ENCODE measurements around the gene FOXK1.

FOXK1 gene

GRCh38 chr7:4764402-4765007 is 82.4 kb downstream of the FOXK1 start:
- Histone ChIP-seq H3K4me3 (ENCODE audit: low read length) (no peak overlapping the region), H3K27me3 (ENCODE audit: control insufficient read depth, insufficient read depth, low read length) (no peaks in the 10 kb centered on the region), H3K4me1 (ENCODE audit: control insufficient read depth, insufficient read depth, low read length) (peaks cover 9% of the 10 kb centered on the region), H3K4me2 (ENCODE audit: low read length) (no peak overlapping the region), H3K9ac (ENCODE audit: low read depth, low read length) (no peak overlapping the region), H3K36me3 (ENCODE audit: insufficient read depth, low read length) (peaks cover 69% of the 10 kb centered on the region), H3K9me3 (replicated peaks; ENCODE audit: low read length) (no peaks in the 10 kb centered on the region)

- H3K36me3 ChIP-seq (ENCODE audit: insufficient read depth, low read length): peaks cover 57% of the 10 kb centered on the region
- H3K9ac ChIP-seq (ENCODE audit: low read depth, low read length): no peak overlapping the region
- H3K4me2 ChIP-seq (ENCODE audit: low read length): no peak overlapping the region
- H3K27me3 ChIP-seq (ENCODE audit: control insufficient read depth, insufficient read depth, low read length): no peaks in the 10 kb centered on the region
- H3K9me3 ChIP-seq (replicated peaks; ENCODE audit: low read length): no peaks in the 10 kb centered on the region
- H3K4me1 ChIP-seq (ENCODE audit: control insufficient read depth, insufficient read depth, low read length): peaks cover 9% of the 10 kb centered on the region
- no peak overlapping the region for H3K4me3 ChIP-seq (ENCODE audit: low read length)
These were observed 83.8 kb downstream of the FOXK1 start for GRCh38 chr7:4765776-4766490.

GRCh38 chr7:4766666-4767519 is 84.8 kb downstream of the FOXK1 start:
- Histone ChIP-seq H3K36me3 (ENCODE audit: insufficient read depth, low read length) (peaks cover 49% of the 10 kb centered on the region), H3K9ac (ENCODE audit: low read depth, low read length) (no peak overlapping the region), H3K27me3 (ENCODE audit: control insufficient read depth, insufficient read depth, low read length) (no peaks in the 10 kb centered on the region)

GRCh38 chr7:4768597-4769569 is 86.8 kb downstream of the FOXK1 start:
- H3K36me3 ChIP-seq (ENCODE audit: insufficient read depth, low read length): peaks cover 33% of the 10 kb centered on the region
- peak overlapping the region; percentile 58 for H3K9ac ChIP-seq (ENCODE audit: low read depth, low read length)

More at GRCh38 chr7:4766666-4767519, 84.8 kb downstream of the FOXK1 start:
- peaks cover 9% of the 10 kb centered on the region for H3K4me1 ChIP-seq (ENCODE audit: control insufficient read depth, insufficient read depth, low read length)
- H3K4me3 ChIP-seq (ENCODE audit: low read length): no peak overlapping the region
- H3K9me3 ChIP-seq (replicated peaks; ENCODE audit: low read length): no peaks in the 10 kb centered on the region
- no peak overlapping the region for H3K4me2 ChIP-seq (ENCODE audit: low read length)

GRCh38 chr7:4769761-4770160 is 87.7 kb downstream of the FOXK1 start:
- H3K36me3 ChIP-seq (ENCODE audit: insufficient read depth, low read length): peaks cover 25% of the 10 kb centered on the region

More at GRCh38 chr7:4768597-4769569, 86.8 kb downstream of the FOXK1 start:
- no peak overlapping the region for H3K4me3 ChIP-seq (ENCODE audit: low read length)
- no peaks in the 10 kb centered on the region for H3K27me3 ChIP-seq (ENCODE audit: control insufficient read depth, insufficient read depth, low read length)
- H3K4me1 ChIP-seq (ENCODE audit: control insufficient read depth, insufficient read depth, low read length): peaks cover 9% of the 10 kb centered on the region
- H3K4me2 ChIP-seq (ENCODE audit: low read length): peak overlapping the region; percentile 22
- H3K9me3 ChIP-seq (replicated peaks; ENCODE audit: low read length): no peaks in the 10 kb centered on the region

GRCh38 chr7:4770886-4771285 is 88.8 kb downstream of the FOXK1 start:
- Histone ChIP-seq H3K9ac (ENCODE audit: low read depth, low read length) (no peak overlapping the region), H3K4me3 (ENCODE audit: low read length) (no peak overlapping the region), H3K4me1 (ENCODE audit: control insufficient read depth, insufficient read depth, low read length) (peaks cover 15% of the 10 kb centered on the region), H3K27me3 (ENCODE audit: control insufficient read depth, insufficient read depth, low read length) (no peaks in the 10 kb centered on the region), H3K36me3 (ENCODE audit: insufficient read depth, low read length) (peaks cover 20% of the 10 kb centered on the region), H3K4me2 (ENCODE audit: low read length) (no peak overlapping the region), H3K9me3 (replicated peaks; ENCODE audit: low read length) (no peaks in the 10 kb centered on the region)

More at GRCh38 chr7:4769761-4770160, 87.7 kb downstream of the FOXK1 start:
- H3K9me3 ChIP-seq (replicated peaks; ENCODE audit: low read length): no peaks in the 10 kb centered on the region
- no peak overlapping the region for H3K9ac ChIP-seq (ENCODE audit: low read depth, low read length)
- H3K4me3 ChIP-seq (ENCODE audit: low read length): no peak overlapping the region
- peaks cover 14% of the 10 kb centered on the region for H3K4me1 ChIP-seq (ENCODE audit: control insufficient read depth, insufficient read depth, low read length)
- H3K4me2 ChIP-seq (ENCODE audit: low read length): no peak overlapping the region
- no peaks in the 10 kb centered on the region for H3K27me3 ChIP-seq (ENCODE audit: control insufficient read depth, insufficient read depth, low read length)

GRCh38 chr7:4771737-4772136 is 89.6 kb downstream of the FOXK1 start:
- Histone ChIP-seq H3K36me3 (ENCODE audit: insufficient read depth, low read length) (peaks cover 16% of the 10 kb centered on the region), H3K4me3 (ENCODE audit: low read length) (no peak overlapping the region), H3K27me3 (ENCODE audit: control insufficient read depth, insufficient read depth, low read length) (no peaks in the 10 kb centered on the region), H3K9me3 (replicated peaks; ENCODE audit: low read length) (no peaks in the 10 kb centered on the region), H3K4me2 (ENCODE audit: low read length) (no peak overlapping the region), H3K4me1 (ENCODE audit: control insufficient read depth, insufficient read depth, low read length) (peaks cover 17% of the 10 kb centered on the region), H3K9ac (ENCODE audit: low read depth, low read length) (no peak overlapping the region)

- Histone ChIP-seq H3K4me3 (ENCODE audit: low read length) (no peak overlapping the region), H3K4me2 (ENCODE audit: low read length) (no peak overlapping the region), H3K27me3 (ENCODE audit: control insufficient read depth, insufficient read depth, low read length) (no peaks in the 10 kb centered on the region), H3K9me3 (replicated peaks; ENCODE audit: low read length) (no peaks in the 10 kb centered on the region), H3K9ac (ENCODE audit: low read depth, low read length) (no peak overlapping the region), H3K36me3 (ENCODE audit: insufficient read depth, low read length) (peaks cover 10% of the 10 kb centered on the region), H3K4me1 (ENCODE audit: control insufficient read depth, insufficient read depth, low read length) (peaks cover 21% of the 10 kb centered on the region)
These were observed 90.2 kb downstream of the FOXK1 start for GRCh38 chr7:4772306-4772705.

- Histone ChIP-seq H3K27me3 (ENCODE audit: control insufficient read depth, insufficient read depth, low read length) (no peaks in the 10 kb centered on the region), H3K4me3 (ENCODE audit: low read length) (no peak overlapping the region), H3K9me3 (replicated peaks; ENCODE audit: low read length) (no peaks in the 10 kb centered on the region), H3K9ac (ENCODE audit: low read depth, low read length) (no peak overlapping the region), H3K36me3 (ENCODE audit: insufficient read depth, low read length) (peaks cover 4% of the 10 kb centered on the region), H3K4me2 (ENCODE audit: low read length) (peak overlapping the region; percentile 92), H3K4me1 (ENCODE audit: control insufficient read depth, insufficient read depth, low read length) (peaks cover 15% of the 10 kb centered on the region)
These were observed 91.9 kb downstream of the FOXK1 start for GRCh38 chr7:4774007-4774406.

GRCh38 chr7:4774658-4775249 is 92.7 kb downstream of the FOXK1 start:
- peaks cover 5% of the 10 kb centered on the region for H3K36me3 ChIP-seq (ENCODE audit: insufficient read depth, low read length)
- H3K4me3 ChIP-seq (ENCODE audit: low read length): peak overlapping the region; percentile 91
- peak overlapping the region; percentile 92 for H3K4me2 ChIP-seq (ENCODE audit: low read length)
- H3K27me3 ChIP-seq (ENCODE audit: control insufficient read depth, insufficient read depth, low read length): no peaks in the 10 kb centered on the region
- no peaks in the 10 kb centered on the region for H3K9me3 ChIP-seq (replicated peaks; ENCODE audit: low read length)
- peak overlapping the region; percentile 94 for H3K9ac ChIP-seq (ENCODE audit: low read depth, low read length)
- H3K4me1 ChIP-seq (ENCODE audit: control insufficient read depth, insufficient read depth, low read length): peaks cover 12% of the 10 kb centered on the region
